K562 (cell line): ENCODE data around the gene TBCCD1. TPM values are rescaled to one million over a fixed set of nuclear protein-coding genes. Genes with fewer than 3 reads are reported as not detected.
A peak's percentile ranks its signal among the peaks of the same experiment; 100 is the strongest.

Source experiments
- ATF7 ChIP-seq: fragments of 450-650 bp; IDR thresholded peaks from 2 replicates; pipeline ENCODE4 v1.7.1; 2014; ENCODE audit warnings: mild to moderate bottlenecking, moderate library complexity
- CBFA2T2 ChIP-seq: fragments of 450-650 bp; conservative IDR thresholded peaks from 2 replicates; pipeline ENCODE4 v1.6.1; 2017; ENCODE audit warnings: mild to moderate bottlenecking
- FOXJ2 ChIP-seq: fragments of 200-800 bp; sonication (Bioruptor generic); IDR thresholded peaks from 2 replicates; pipeline ENCODE4 v1.6.1; 2016; ENCODE audit warnings: missing genetic modification characterization, missing compliant biosample characterization
- HIVEP1 ChIP-seq: fragments of 250-450 bp; sonication (Bioruptor Pico); IDR thresholded peaks from 2 replicates; pipeline ENCODE4 v1.4.0; 2020; ENCODE audit warnings: mild to moderate bottlenecking
- JUN ChIP-seq, 2 experiments: sonication (generic) in 1 of 2; formaldehyde crosslinking in 1 of 2; IDR thresholded peaks; 2 replicates each; pipeline versions ENCODE4 v1.6.1 to v1.8.0; 2012 to 2022; ENCODE audit warnings: borderline replicate concordance in 2 of 2, mild to moderate bottlenecking in 2 of 2, improper control_type of control experiment in 1 of 2, low read depth in 1 of 2, low read length in 1 of 2, missing genetic modification reagents in 1 of 2
- NEUROD1 ChIP-seq: fragments of 150-350 bp; IDR thresholded peaks from 2 replicates; pipeline ENCODE4 v1.6.1; 2014; ENCODE audit warnings: borderline replicate concordance, low read length, low read depth; ENCODE audit not compliant: partially characterized antibody
- NFIC ChIP-seq: fragments of 450-650 bp; IDR thresholded peaks from 2 replicates; pipeline ENCODE4 v1.6.1; 2017; ENCODE audit warnings: mild to moderate bottlenecking, inconsistent platforms
- POLR2AphosphoS5 ChIP-seq: IDR thresholded peaks from 2 replicates; pipeline ENCODE4 v1.6.1; 2011; ENCODE audit warnings: mild to moderate bottlenecking, low read depth, low read length, moderate library complexity; ENCODE audit not compliant: control insufficient read depth, insufficient read depth
- POLR2H ChIP-seq: IDR thresholded peaks from 2 replicates; pipeline ENCODE4 v1.6.1; 2016; ENCODE audit warnings: missing genetic modification characterization, low read depth, mild to moderate bottlenecking, control low read depth, missing compliant biosample characterization, moderate library complexity
- RAD21 ChIP-seq, 2 experiments: fragments of 250-450 bp in 1 of 2; fragments of 450-650 bp in 1 of 2; sonication (Bioruptor Pico) in 1 of 2; formaldehyde crosslinking in 1 of 2; IDR thresholded peaks in 1 of 2; conservative IDR thresholded peaks in 1 of 2; 2 replicates each; pipeline versions ENCODE4 v1.4.0 to v1.8.0; 2020 to 2022; ENCODE audit warnings: mild to moderate bottlenecking in 2 of 2, moderate library complexity in 1 of 2
- RBM25 ChIP-seq: fragments of 200-400 bp; formaldehyde crosslinking; IDR thresholded peaks from 2 replicates; pipeline ENCODE4 v1.6.1; 2018; ENCODE audit warnings: low read length, low read depth, moderate library complexity; ENCODE audit not compliant: severe bottlenecking
- SAFB ChIP-seq: fragments of 200-400 bp; formaldehyde crosslinking; IDR thresholded peaks from 2 replicates; pipeline ENCODE4 v1.6.1; 2017; ENCODE audit warnings: low read depth, low read length, borderline replicate concordance
- SREBF2 ChIP-seq: sonication (generic); formaldehyde crosslinking; IDR thresholded peaks from 2 replicates; pipeline ENCODE4 v1.4.0; 2020; ENCODE audit warnings: mild to moderate bottlenecking, missing genetic modification reagents
- SRSF7 ChIP-seq: fragments of 200-400 bp; formaldehyde crosslinking; optimal IDR thresholded peaks from 2 replicates; pipeline ENCODE3; 2017; ENCODE audit warnings: mild to moderate bottlenecking, low read depth, low read length
- TBL1XR1 ChIP-seq, 2 experiments: IDR thresholded peaks; 2 replicates each; pipeline ENCODE4 v1.6.1; 2012; ENCODE audit warnings: improper control_type of control experiment in 2 of 2, low read length in 2 of 2, mild to moderate bottlenecking in 1 of 2
- TOE1 ChIP-seq, 2 experiments: fragments of 450-650 bp in 1 of 2; sonication (generic) in 1 of 2; formaldehyde crosslinking in 1 of 2; IDR thresholded peaks; 2 replicates each; pipeline versions ENCODE4 v1.7.1 to v1.8.0; 2016 to 2022; ENCODE audit warnings: borderline replicate concordance in 2 of 2, mild to moderate bottlenecking in 2 of 2, antibody characterized with exemption in 1 of 2, inconsistent platforms in 1 of 2, low read depth in 1 of 2, missing genetic modification reagents in 1 of 2, moderate library complexity in 1 of 2
- U2AF1 ChIP-seq: fragments of 200-400 bp; formaldehyde crosslinking; optimal IDR thresholded peaks from 2 replicates; pipeline ENCODE3; 2017; ENCODE audit warnings: mild to moderate bottlenecking, low read depth, low read length, moderate library complexity
- ZBTB8A ChIP-seq: fragments of 450-650 bp; IDR thresholded peaks from 2 replicates; pipeline ENCODE4 v1.6.1; 2018; ENCODE audit warnings: mild to moderate bottlenecking, moderate library complexity; ENCODE audit not compliant: partially characterized antibody
- ZC3H4 ChIP-seq: sonication (generic); formaldehyde crosslinking; IDR thresholded peaks from 2 replicates; pipeline ENCODE4 v1.9.0; 2021; ENCODE audit warnings: missing genetic modification reagents, borderline replicate concordance
- ZNF274 ChIP-seq: IDR thresholded peaks from 2 replicates; pipeline ENCODE4 v1.6.1; 2011; ENCODE audit warnings: low read depth, mild to moderate bottlenecking, low read length, moderate library complexity, borderline replicate concordance
- ZNF444 ChIP-seq: fragments of 250-450 bp; sonication (Bioruptor Pico); IDR thresholded peaks from 2 replicates; pipeline ENCODE4 v1.4.0; 2020; ENCODE audit warnings: mild to moderate bottlenecking, moderate library complexity
- ZNF507 ChIP-seq: conservative IDR thresholded peaks from 2 replicates; pipeline ENCODE4 v1.6.1; 2017; ENCODE audit warnings: missing genetic modification characterization, missing compliant biosample characterization
- ZNF76 ChIP-seq: fragments of 250-450 bp; sonication (Bioruptor Pico); IDR thresholded peaks from 2 replicates; pipeline ENCODE4 v1.4.0; 2020; ENCODE audit warnings: mild to moderate bottlenecking, moderate library complexity, borderline replicate concordance
- polyA plus RNA-seq, 8 experiments: library from polyadenylated mRNA; depleted of rRNA in 4 of 8; stranded (reverse) in 5 of 8; unstranded in 3 of 8; fragments of >200 nt; fragmentation: Nextera tagmentation in 2 of 8; fragmentation: Illumina TruSeq in 1 of 8; extraction: Ambion mirVana in 2 of 8; extraction: Trizol in 1 of 8; gene quantifications; 2 replicates each; pipeline versions ENCODE4 v1.2.1 to v1.2.3, GENCODE V29; 2011 to 2014; ENCODE audit warnings: inconsistent platforms in 1 of 8, missing spikeins in 1 of 8
- total RNA-seq, 7 experiments: library from RNA; depleted of rRNA in 6 of 7; stranded (reverse); fragments of >200 nt in 6 of 7; fragmentation: Illumina TruSeq in 2 of 7; extraction: Trizol in 2 of 7; gene quantifications; 2 replicates each; pipeline versions ENCODE4 v1.2.1 to v1.2.3, GENCODE V29; 2011 to 2021; ENCODE audit warnings: low replicate concordance in 1 of 7
- TF ChIP-seq, protein P1 (sequence below): sonication (generic); formaldehyde crosslinking; IDR thresholded peaks from 2 replicates; pipeline ENCODE4 v1.8.1; 2023; ENCODE audit warnings: mild to moderate bottlenecking, missing genetic modification reagents
- TF ChIP-seq, protein P2 (sequence below): fragments of 250-450 bp; sonication (Bioruptor Pico); IDR thresholded peaks from 2 replicates; pipeline ENCODE4 v1.8.0; 2022; ENCODE audit warnings: moderate library complexity, mild to moderate bottlenecking, inconsistent platforms

The TBCCD1 gene
- total and polyA plus RNA-seq, 9 of the 15 experiments (the other 6 are each of a cell fraction or from before 2014, with no cell fraction given): 17.7 to 31.1 (median 21.2) TPM

DNA sequence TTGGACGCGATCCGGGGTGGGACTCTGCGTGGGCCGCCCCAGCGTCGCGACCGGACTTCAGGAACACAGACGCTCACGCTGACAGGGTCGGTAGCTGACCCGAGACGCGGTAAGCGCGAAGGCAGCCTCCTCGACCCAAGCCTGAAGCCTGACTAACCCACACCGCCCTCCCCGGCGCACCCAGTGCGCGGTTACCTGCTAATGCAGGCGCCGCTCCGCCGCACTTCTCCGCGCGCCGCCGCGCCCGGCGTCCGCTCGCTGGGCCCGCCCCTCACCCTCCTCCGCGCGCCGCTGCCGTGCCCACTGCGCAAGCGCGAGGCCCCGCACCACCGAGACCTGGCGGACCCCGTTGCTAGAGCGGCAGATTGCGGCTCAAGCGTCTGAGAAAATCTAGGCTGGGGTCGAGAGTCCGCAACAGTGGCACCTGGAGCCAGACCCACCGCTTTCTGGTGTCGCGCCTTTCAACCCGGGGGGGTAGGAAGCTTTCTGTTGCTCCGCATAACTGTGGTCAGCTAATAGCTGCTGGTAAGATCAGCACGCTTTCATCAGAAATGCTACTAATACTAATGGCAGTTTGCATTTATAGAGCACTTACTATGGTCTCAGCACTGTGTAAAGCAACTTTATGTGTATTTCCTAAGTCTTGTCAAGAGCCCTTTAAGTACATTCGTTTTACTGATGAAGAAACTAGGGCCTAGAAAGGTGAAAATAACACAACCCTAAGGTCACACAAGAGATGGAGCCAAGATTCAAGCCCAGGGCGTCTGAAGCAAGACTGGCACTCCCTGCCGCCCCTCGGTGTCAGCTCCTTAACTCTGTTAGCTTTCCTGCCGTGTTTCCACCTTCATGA, at the start of gene TBCCD1 (continued):
- TF ChIP-seq ZNF274: no peak
- no peak for TF ChIP-seq HIVEP1 (CRISPR knock-in tag)
- TF ChIP-seq RBM25: no peak
- peak; percentile 92 for TF ChIP-seq SAFB
- TF ChIP-seq ATF7: peak; percentile 78
- no peak for TF ChIP-seq ZNF507 (tag)
- 0 out of 2 replicates have a peak, but pooled peaks have one; percentile 37 for TF ChIP-seq TOE1 (IDR thresholded peaks at IDR 0.05; ENCODE audit: borderline replicate concordance)
- TF ChIP-seq TOE1 (CRISPR knock-in tag; IDR thresholded peaks at IDR 0.05; ENCODE audit: borderline replicate concordance, low read depth): no peak
- TF ChIP-seq, protein P1, sequence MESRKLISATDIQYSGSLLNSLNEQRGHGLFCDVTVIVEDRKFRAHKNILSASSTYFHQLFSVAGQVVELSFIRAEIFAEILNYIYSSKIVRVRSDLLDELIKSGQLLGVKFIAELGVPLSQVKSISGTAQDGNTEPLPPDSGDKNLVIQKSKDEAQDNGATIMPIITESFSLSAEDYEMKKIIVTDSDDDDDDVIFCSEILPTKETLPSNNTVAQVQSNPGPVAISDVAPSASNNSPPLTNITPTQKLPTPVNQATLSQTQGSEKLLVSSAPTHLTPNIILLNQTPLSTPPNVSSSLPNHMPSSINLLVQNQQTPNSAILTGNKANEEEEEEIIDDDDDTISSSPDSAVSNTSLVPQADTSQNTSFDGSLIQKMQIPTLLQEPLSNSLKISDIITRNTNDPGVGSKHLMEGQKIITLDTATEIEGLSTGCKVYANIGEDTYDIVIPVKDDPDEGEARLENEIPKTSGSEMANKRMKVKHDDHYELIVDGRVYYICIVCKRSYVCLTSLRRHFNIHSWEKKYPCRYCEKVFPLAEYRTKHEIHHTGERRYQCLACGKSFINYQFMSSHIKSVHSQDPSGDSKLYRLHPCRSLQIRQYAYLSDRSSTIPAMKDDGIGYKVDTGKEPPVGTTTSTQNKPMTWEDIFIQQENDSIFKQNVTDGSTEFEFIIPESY (CRISPR knock-in tag): peak; percentile 29; the same call in 1 of the 2 replicates
- TF ChIP-seq ZNF444: no peak
- TF ChIP-seq CBFA2T2: no peak
- TF ChIP-seq, protein P2, sequence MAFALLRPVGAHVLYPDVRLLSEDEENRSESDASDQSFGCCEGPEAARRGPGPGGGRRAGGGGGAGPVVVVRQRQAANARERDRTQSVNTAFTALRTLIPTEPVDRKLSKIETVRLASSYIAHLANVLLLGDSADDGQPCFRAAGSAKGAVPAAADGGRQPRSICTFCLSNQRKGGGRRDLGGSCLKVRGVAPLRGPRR (CRISPR knock-in tag): no peak
- no peak for TF ChIP-seq RAD21 (CRISPR knock-in tag; conservative IDR thresholded peaks at IDR 0.05 in 1 of 2, IDR thresholded peaks at IDR 0.05 in 1 of 2)
- no peak for TF ChIP-seq ZNF76 (CRISPR knock-in tag)
- no peak for TF ChIP-seq ZBTB8A
- TF ChIP-seq U2AF1: no peak
- TF ChIP-seq SREBF2 (CRISPR knock-in tag): no peak
- TF ChIP-seq NEUROD1: peak; percentile 18
- peak; percentile 77 for TF ChIP-seq POLR2AphosphoS5
- no peak for TF ChIP-seq SRSF7
- TF ChIP-seq NFIC: peak; percentile 70
- no peak; a peak in 1 of 4 replicates for TF ChIP-seq TBL1XR1 (IDR thresholded peaks at IDR 0.05; ENCODE audit: low read length in 2 of 2)
- TF ChIP-seq JUN (IDR thresholded peaks at IDR 0.05; ENCODE audit: borderline replicate concordance, low read depth, low read length): no peak; the same call in 1 of the 2 replicates
- TF ChIP-seq JUN (CRISPR knock-in tag; IDR thresholded peaks at IDR 0.05; ENCODE audit: borderline replicate concordance): 0 out of 2 replicates have a peak, but pooled peaks have one; percentile 73
- TF ChIP-seq ZC3H4 (CRISPR knock-in tag): peak; percentile 89; the same call in 1 of the 2 replicates
- TF ChIP-seq FOXJ2 (tag): peak; percentile 63; the same call in 1 of the 2 replicates
- peak; percentile 88 for TF ChIP-seq POLR2H
